GM23338 (cell line): ENCODE data around the gene NELFCD. TPM values are rescaled to one million over a fixed set of nuclear protein-coding genes. Genes with fewer than 3 reads are reported as not detected.
A peak's percentile ranks its signal among the peaks of the same experiment; 100 is the strongest.

Experiments used
- ATAC-seq: fragments of 200-7000 bp; cut with Tn5 transposase; 3 replicates; pipeline ENCODE4 v1.9.1; 2020
- DNase-seq: peaks from one replicate; pipeline ENCODE4 v3.0.0-alpha.2; 2015; ENCODE audit warnings: low spot score
- H2AFZ ChIP-seq: fragments of 200-600 bp; sonication (generic); 2 replicates; pipeline ENCODE4 v1.8.0; 2016; ENCODE audit warnings: antibody characterized with exemption, mild to moderate bottlenecking, moderate library complexity
- H3F3A ChIP-seq: fragments of 200-600 bp; sonication (generic); replicated peaks from 2 replicates; pipeline ENCODE4 v1.8.0; 2017; ENCODE audit warnings: antibody characterized with exemption, mixed run types, low read depth
- H3K27ac ChIP-seq: fragments of 200-600 bp; sonication (generic); 2 replicates; pipeline ENCODE4 v1.6.1; 2016; ENCODE audit warnings: low read depth
- H3K27me3 ChIP-seq: fragments of 200-600 bp; sonication (generic); 2 replicates; pipeline ENCODE4 v1.8.0; 2016; ENCODE audit warnings: mild to moderate bottlenecking, mixed run types, moderate library complexity; ENCODE audit not compliant: insufficient read depth
- H3K36me3 ChIP-seq: fragments of 200-600 bp; sonication (generic); 2 replicates; pipeline ENCODE4 v1.8.0; 2016; ENCODE audit warnings: mild to moderate bottlenecking; ENCODE audit not compliant: insufficient read depth
- H3K4me1 ChIP-seq: fragments of 200-600 bp; sonication (generic); 2 replicates; pipeline ENCODE4 v1.8.0; 2016; ENCODE audit warnings: mild to moderate bottlenecking, moderate library complexity; ENCODE audit not compliant: insufficient read depth
- H3K4me2 ChIP-seq: fragments of 200-600 bp; sonication (generic); 2 replicates; pipeline ENCODE4 v1.7.1; 2017; ENCODE audit warnings: mixed run types
- H3K4me3 ChIP-seq: fragments of 200-600 bp; sonication (generic); 2 replicates; pipeline ENCODE4 v1.6.1; 2016; ENCODE audit warnings: mixed run types
- H3K79me2 ChIP-seq: fragments of 200-600 bp; sonication (generic); replicated peaks from 2 replicates; pipeline ENCODE4 v1.8.0; 2017; ENCODE audit warnings: mild to moderate bottlenecking; ENCODE audit not compliant: insufficient read depth
- H3K9me2 ChIP-seq: fragments of 200-600 bp; sonication (generic); 2 replicates; pipeline ENCODE4 v1.8.0; 2017; ENCODE audit not compliant: insufficient read depth
- H4K20me1 ChIP-seq: fragments of 200-600 bp; sonication (generic); replicated peaks from 2 replicates; pipeline ENCODE4 v1.8.0; 2017; ENCODE audit warnings: mild to moderate bottlenecking; ENCODE audit not compliant: insufficient read depth
- H3K27ac Mint-ChIP-seq: 2 replicates; pipeline ENCODE4 v1.8.0; 2020; ENCODE audit warnings: inconsistent platforms, mild to moderate bottlenecking, moderate library complexity, mixed read lengths
- H3K27me3 Mint-ChIP-seq: 3 replicates; pipeline ENCODE4 v1.8.0; 2022; ENCODE audit warnings: low read depth, mild to moderate bottlenecking, moderate library complexity, mixed read lengths, inconsistent platforms; ENCODE audit not compliant: insufficient read depth, poor library complexity
- H3K36me3 Mint-ChIP-seq: 3 replicates; pipeline ENCODE4 v1.8.0; 2021; ENCODE audit warnings: low read depth, mild to moderate bottlenecking, inconsistent platforms, moderate library complexity, mixed read lengths
- H3K4me1 Mint-ChIP-seq: 3 replicates; pipeline ENCODE4 v1.8.0; 2020; ENCODE audit warnings: mild to moderate bottlenecking, inconsistent platforms, mixed read lengths
- H3K4me3 Mint-ChIP-seq: 3 replicates; pipeline ENCODE4 v1.8.0; 2021; ENCODE audit warnings: moderate library complexity, mild to moderate bottlenecking, inconsistent platforms, mixed read lengths
- H3K9me3 Mint-ChIP-seq: 3 replicates; pipeline ENCODE4 v1.8.0; 2020; ENCODE audit warnings: moderate library complexity, mild to moderate bottlenecking, inconsistent platforms, mixed read lengths
- CREB1 ChIP-seq: fragments of 250-450 bp; sonication (Bioruptor Pico); IDR thresholded peaks from 2 replicates; pipeline ENCODE4 v1.5.0; 2020; ENCODE audit warnings: low read depth, mild to moderate bottlenecking, moderate library complexity
- EZH2phosphoT487 ChIP-seq: fragments of 200-600 bp; sonication (generic); IDR thresholded peaks from one replicate; pipeline ENCODE4 v1.8.1; 2018; ENCODE audit warnings: antibody characterized with exemption; ENCODE audit not compliant: unreplicated experiment
- NANOG ChIP-seq: IDR thresholded peaks from 2 replicates; pipeline ENCODE4 v1.6.1; 2016; ENCODE audit warnings: antibody characterized with exemption, borderline replicate concordance
- POLR2AphosphoS5 ChIP-seq: IDR thresholded peaks from 2 replicates; pipeline ENCODE4 v1.6.1; 2016; ENCODE audit warnings: antibody characterized with exemption, low read depth
- STAT1 ChIP-seq: IDR thresholded peaks from one replicate; pipeline ENCODE4 v1.6.1; 2016; ENCODE audit warnings: antibody characterized with exemption; ENCODE audit not compliant: unreplicated experiment
- ZNF114 ChIP-seq: fragments of 250-450 bp; sonication (Bioruptor Pico); IDR thresholded peaks from 2 replicates; pipeline ENCODE4 v1.5.0; 2020; ENCODE audit warnings: mild to moderate bottlenecking, moderate library complexity
- ZNF331 ChIP-seq: fragments of 250-450 bp; sonication (Bioruptor Pico); IDR thresholded peaks from 2 replicates; pipeline ENCODE4 v1.5.0; 2020; ENCODE audit warnings: low read depth, mild to moderate bottlenecking, moderate library complexity
- long read RNA-seq: library from polyadenylated mRNA; unstranded; transcript quantifications from one replicate; pipeline ENCODE4 v2.0.0, GENCODE V29; 2020; ENCODE audit not compliant: unreplicated experiment
- polyA plus RNA-seq: library from polyadenylated mRNA; unstranded; fragments of >200 nt; fragmentation: Nextera tagmentation; extraction: Ambion mirVana; gene quantifications from 2 replicates; pipeline ENCODE4 v1.2.1, GENCODE V29; 2016
- total RNA-seq: library from RNA; depleted of rRNA; stranded (reverse); fragments of >200 nt; shearing (Covaris generic); gene quantifications from 2 replicates; pipeline ENCODE4 v1.2.3, GENCODE V29; 2014; rRNA removed
- TF ChIP-seq, protein P1 (sequence below), 2 experiments: fragments of 200-600 bp in 1 of 2; sonication (generic) in 1 of 2; conservative IDR thresholded peaks; 2 replicates each; pipeline versions ENCODE4 v1.5.1 to v1.6.1; 2016 to 2017; ENCODE audit warnings: antibody characterized with exemption in 2 of 2, low read depth in 2 of 2, mild to moderate bottlenecking in 2 of 2, moderate library complexity in 1 of 2
- TF ChIP-seq, protein P2 (sequence below): fragments of 250-450 bp; sonication (Bioruptor Pico); IDR thresholded peaks from 2 replicates; pipeline ENCODE4 v1.5.0; 2020; ENCODE audit warnings: mild to moderate bottlenecking, moderate library complexity

Gene NELFCD, protein sequence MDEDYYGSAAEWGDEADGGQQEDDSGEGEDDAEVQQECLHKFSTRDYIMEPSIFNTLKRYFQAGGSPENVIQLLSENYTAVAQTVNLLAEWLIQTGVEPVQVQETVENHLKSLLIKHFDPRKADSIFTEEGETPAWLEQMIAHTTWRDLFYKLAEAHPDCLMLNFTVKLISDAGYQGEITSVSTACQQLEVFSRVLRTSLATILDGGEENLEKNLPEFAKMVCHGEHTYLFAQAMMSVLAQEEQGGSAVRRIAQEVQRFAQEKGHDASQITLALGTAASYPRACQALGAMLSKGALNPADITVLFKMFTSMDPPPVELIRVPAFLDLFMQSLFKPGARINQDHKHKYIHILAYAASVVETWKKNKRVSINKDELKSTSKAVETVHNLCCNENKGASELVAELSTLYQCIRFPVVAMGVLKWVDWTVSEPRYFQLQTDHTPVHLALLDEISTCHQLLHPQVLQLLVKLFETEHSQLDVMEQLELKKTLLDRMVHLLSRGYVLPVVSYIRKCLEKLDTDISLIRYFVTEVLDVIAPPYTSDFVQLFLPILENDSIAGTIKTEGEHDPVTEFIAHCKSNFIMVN
- total RNA-seq: 67.0 and 75.8 TPM in 2 replicates
- 52.1 and 52.9 TPM in 2 replicates for polyA plus RNA-seq
- long read RNA-seq, transcript NELFCD-213 (15 exons, 2,305 nt): major isoform, 51 of 82 reads
- long read RNA-seq, partial matches to known transcripts: 11 of 82 reads
- long read RNA-seq, other reads (novel, unspliced or antisense): 17 of 82 reads

DNA sequence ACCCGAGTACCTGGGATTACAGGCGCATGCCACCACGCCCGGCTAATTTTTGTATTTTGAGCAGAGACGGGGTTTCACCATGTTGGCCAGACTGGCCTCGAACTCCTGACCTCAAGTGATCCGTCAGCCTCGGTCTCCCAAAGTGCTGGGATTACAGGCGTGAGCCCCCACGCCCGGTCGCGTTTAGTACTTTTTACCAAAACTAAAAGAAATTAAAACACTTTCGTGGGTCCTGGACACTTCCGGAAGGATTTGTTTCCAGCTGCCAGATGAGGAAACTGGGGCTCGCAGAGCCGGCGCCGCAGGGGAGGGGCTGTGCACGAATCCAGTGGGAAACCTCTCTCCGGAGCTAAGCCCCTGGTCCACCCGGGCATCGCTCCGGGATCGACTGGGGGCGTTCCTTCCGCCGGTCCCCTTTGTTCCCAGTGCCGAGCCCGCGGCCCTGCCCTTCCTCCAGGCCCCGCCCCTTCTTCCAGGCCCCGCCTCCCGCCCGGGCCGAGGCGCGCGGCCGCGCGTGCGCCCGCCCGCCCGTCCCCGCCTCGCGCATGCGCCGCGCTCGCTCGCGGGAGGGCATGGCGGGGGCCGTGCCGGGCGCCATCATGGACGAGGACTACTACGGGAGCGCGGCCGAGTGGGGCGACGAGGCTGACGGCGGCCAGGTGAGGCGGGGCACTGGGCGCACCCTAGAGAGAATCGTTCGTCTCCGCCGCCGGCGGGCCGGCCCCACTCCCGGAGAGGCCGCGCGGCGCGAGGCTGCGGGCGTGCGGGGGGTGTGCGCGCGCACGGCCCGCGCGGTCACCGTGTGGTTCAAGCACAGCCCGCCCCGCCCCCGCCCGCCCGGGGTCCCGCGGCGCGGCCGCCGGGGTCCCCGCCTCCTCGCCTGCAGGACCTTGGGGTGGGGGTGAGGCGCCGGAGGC, at the start of gene NELFCD:
NELFCD (plus strand) TSS at position 546 of the 917 bp plus-strand sequence; CDS start at position 600, 54 bp downstream.
- peaks cover 3% of the 10 kb centered on the region; the same call in 1 of the 3 replicates for H3K9me3 Mint-ChIP-seq
- Histone ChIP-seq H3K79me2 (peaks cover 44% of the 10 kb centered on the region), H3K4me2 (peak within 1 kb of the TSS; percentile 95), H3K4me3 (peak within 1 kb of the TSS; percentile 94), H2AFZ (peak within 1 kb of the TSS; percentile 93), H3K27ac (no peak within 1 kb of the TSS), H3K36me3 (no peaks in the 10 kb centered on the region), H3K4me1 (peaks cover 20% of the 10 kb centered on the region), H3K27me3 (no peaks in the 10 kb centered on the region), H4K20me1 (peaks cover 18% of the 10 kb centered on the region; the same call in 1 of the 2 replicates), H3K9me2 (no peaks in the 10 kb centered on the region; the same call in 1 of the 2 replicates), H3F3A (no peaks in the 10 kb centered on the region)
- ATAC-seq (peak; percentile 86), DNase-seq (peak; percentile 92)
- peaks cover 31% of the 10 kb centered on the region for H3K4me1 Mint-ChIP-seq
- 0 out of 2 replicates have a peak within 1 kb of the TSS, but pooled peaks have one; percentile 48 for H3K27ac Mint-ChIP-seq
- TF ChIP-seq EZH2phosphoT487 (no peak), POLR2AphosphoS5 (peak; percentile 74; the same call in 1 of the 2 replicates)
- peaks cover 10% of the 10 kb centered on the region for H3K36me3 Mint-ChIP-seq
- H3K4me3 Mint-ChIP-seq: peak within 1 kb of the TSS; percentile 89
- peaks cover 12% of the 10 kb centered on the region for H3K27me3 Mint-ChIP-seq

DNA sequence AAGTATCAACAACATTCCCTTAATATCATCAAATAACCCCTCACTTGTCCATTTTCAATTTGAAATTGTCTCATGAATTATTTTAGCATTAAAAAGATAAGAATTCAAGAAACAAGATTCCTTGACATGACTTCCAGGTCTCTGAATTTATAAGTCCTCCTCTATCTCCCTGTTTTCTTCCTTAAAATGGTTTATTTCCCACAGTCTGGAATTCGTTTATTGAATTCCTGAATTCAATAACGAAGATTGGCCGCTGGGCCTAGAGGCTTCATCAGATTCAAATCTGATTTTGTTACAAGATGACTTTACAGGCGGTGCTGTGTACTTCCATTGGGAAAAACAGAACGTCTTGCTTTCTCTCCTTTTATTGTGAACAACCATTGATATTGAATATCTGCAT, 48.9 kb upstream of the NELFCD start:
- no peaks in the 10 kb centered on the region for H4K20me1 ChIP-seq
- no peaks in the 10 kb centered on the region for H3K27me3 ChIP-seq
- no peak overlapping the region for H3K4me3 ChIP-seq
- no peaks in the 10 kb centered on the region for H3F3A ChIP-seq
- Mint-ChIP-seq H3K36me3 (no peaks in the 10 kb centered on the region), H3K9me3 (peaks cover 5% of the 10 kb centered on the region; the same call in 2 of the 3 replicates), H3K27ac (no peak overlapping the region), H3K4me3 (no peak overlapping the region), H3K4me1 (no peaks in the 10 kb centered on the region; the same call in 2 of the 3 replicates), H3K27me3 (peaks cover 4% of the 10 kb centered on the region)
- no peaks in the 10 kb centered on the region for H3K4me1 ChIP-seq
- no peak overlapping the region for H2AFZ ChIP-seq
- no peaks in the 10 kb centered on the region for H3K79me2 ChIP-seq
- H3K27ac ChIP-seq: no peak overlapping the region
- no peak for ATAC-seq
- DNase-seq: no peak
- no peak overlapping the region for H3K4me2 ChIP-seq
- no peaks in the 10 kb centered on the region for H3K36me3 ChIP-seq
- 0 out of 2 replicates have a peak, but pooled peaks cover 5% of the 10 kb centered on the region for H3K9me2 ChIP-seq
- TF ChIP-seq, protein P1, sequence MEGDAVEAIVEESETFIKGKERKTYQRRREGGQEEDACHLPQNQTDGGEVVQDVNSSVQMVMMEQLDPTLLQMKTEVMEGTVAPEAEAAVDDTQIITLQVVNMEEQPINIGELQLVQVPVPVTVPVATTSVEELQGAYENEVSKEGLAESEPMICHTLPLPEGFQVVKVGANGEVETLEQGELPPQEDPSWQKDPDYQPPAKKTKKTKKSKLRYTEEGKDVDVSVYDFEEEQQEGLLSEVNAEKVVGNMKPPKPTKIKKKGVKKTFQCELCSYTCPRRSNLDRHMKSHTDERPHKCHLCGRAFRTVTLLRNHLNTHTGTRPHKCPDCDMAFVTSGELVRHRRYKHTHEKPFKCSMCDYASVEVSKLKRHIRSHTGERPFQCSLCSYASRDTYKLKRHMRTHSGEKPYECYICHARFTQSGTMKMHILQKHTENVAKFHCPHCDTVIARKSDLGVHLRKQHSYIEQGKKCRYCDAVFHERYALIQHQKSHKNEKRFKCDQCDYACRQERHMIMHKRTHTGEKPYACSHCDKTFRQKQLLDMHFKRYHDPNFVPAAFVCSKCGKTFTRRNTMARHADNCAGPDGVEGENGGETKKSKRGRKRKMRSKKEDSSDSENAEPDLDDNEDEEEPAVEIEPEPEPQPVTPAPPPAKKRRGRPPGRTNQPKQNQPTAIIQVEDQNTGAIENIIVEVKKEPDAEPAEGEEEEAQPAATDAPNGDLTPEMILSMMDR (conservative IDR thresholded peaks at IDR 0.05; ENCODE audit: low read depth in 2 of 2): no peak
- TF ChIP-seq, protein P2, sequence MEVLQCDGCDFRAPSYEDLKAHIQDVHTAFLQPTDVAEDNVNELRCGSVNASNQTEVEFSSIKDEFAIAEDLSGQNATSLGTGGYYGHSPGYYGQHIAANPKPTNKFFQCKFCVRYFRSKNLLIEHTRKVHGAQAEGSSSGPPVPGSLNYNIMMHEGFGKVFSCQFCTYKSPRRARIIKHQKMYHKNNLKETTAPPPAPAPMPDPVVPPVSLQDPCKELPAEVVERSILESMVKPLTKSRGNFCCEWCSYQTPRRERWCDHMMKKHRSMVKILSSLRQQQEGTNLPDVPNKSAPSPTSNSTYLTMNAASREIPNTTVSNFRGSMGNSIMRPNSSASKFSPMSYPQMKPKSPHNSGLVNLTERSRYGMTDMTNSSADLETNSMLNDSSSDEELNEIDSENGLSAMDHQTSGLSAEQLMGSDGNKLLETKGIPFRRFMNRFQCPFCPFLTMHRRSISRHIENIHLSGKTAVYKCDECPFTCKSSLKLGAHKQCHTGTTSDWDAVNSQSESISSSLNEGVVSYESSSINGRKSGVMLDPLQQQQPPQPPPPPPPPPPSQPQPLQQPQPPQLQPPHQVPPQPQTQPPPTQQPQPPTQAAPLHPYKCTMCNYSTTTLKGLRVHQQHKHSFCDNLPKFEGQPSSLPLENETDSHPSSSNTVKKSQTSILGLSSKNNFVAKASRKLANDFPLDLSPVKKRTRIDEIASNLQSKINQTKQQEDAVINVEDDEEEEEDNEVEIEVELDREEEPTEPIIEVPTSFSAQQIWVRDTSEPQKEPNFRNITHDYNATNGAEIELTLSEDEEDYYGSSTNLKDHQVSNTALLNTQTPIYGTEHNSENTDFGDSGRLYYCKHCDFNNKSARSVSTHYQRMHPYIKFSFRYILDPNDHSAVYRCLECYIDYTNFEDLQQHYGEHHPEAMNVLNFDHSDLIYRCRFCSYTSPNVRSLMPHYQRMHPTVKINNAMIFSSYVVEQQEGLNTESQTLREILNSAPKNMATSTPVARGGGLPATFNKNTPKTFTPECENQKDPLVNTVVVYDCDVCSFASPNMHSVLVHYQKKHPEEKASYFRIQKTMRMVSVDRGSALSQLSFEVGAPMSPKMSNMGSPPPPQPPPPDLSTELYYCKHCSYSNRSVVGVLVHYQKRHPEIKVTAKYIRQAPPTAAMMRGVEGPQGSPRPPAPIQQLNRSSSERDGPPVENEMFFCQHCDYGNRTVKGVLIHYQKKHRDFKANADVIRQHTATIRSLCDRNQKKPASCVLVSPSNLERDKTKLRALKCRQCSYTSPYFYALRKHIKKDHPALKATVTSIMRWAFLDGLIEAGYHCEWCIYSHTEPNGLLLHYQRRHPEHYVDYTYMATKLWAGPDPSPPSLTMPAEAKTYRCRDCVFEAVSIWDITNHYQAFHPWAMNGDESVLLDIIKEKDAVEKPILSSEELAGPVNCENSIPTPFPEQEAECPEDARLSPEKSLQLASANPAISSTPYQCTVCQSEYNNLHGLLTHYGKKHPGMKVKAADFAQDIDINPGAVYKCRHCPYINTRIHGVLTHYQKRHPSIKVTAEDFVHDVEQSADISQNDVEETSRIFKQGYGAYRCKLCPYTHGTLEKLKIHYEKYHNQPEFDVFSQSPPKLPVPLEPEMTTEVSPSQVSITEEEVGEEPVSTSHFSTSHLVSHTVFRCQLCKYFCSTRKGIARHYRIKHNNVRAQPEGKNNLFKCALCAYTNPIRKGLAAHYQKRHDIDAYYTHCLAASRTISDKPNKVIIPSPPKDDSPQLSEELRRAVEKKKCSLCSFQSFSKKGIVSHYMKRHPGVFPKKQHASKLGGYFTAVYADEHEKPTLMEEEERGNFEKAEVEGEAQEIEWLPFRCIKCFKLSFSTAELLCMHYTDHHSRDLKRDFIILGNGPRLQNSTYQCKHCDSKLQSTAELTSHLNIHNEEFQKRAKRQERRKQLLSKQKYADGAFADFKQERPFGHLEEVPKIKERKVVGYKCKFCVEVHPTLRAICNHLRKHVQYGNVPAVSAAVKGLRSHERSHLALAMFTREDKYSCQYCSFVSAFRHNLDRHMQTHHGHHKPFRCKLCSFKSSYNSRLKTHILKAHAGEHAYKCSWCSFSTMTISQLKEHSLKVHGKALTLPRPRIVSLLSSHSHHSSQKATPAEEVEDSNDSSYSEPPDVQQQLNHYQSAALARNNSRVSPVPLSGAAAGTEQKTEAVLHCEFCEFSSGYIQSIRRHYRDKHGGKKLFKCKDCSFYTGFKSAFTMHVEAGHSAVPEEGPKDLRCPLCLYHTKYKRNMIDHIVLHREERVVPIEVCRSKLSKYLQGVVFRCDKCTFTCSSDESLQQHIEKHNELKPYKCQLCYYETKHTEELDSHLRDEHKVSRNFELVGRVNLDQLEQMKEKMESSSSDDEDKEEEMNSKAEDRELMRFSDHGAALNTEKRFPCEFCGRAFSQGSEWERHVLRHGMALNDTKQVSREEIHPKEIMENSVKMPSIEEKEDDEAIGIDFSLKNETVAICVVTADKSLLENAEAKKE (CRISPR knock-in tag): no peak
- no peak for TF ChIP-seq ZNF331 (CRISPR knock-in tag)
- no peak for TF ChIP-seq NANOG
- no peak for TF ChIP-seq ZNF114 (CRISPR knock-in tag)
- TF ChIP-seq CREB1: no peak
- TF ChIP-seq POLR2AphosphoS5: no peak
- no peak for TF ChIP-seq STAT1
